HG02938 (cell line): Measurements from ENCODE around the gene SMIM44.
"Not testable (repeated sequence)": the region's sequence is repeated elsewhere in the genome, so short reads cannot be mapped to it uniquely, and the experiment has no call there.

ENCODE experiments used
- ATAC-seq: cut with Tn5 transposase; IDR thresholded peaks from one replicate; pipeline ENCODE4 v1.9.1; 2021; ENCODE audit warnings: mild to moderate bottlenecking, moderate library complexity; ENCODE audit not compliant: unreplicated experiment

The SMIM44 gene

DNA sequence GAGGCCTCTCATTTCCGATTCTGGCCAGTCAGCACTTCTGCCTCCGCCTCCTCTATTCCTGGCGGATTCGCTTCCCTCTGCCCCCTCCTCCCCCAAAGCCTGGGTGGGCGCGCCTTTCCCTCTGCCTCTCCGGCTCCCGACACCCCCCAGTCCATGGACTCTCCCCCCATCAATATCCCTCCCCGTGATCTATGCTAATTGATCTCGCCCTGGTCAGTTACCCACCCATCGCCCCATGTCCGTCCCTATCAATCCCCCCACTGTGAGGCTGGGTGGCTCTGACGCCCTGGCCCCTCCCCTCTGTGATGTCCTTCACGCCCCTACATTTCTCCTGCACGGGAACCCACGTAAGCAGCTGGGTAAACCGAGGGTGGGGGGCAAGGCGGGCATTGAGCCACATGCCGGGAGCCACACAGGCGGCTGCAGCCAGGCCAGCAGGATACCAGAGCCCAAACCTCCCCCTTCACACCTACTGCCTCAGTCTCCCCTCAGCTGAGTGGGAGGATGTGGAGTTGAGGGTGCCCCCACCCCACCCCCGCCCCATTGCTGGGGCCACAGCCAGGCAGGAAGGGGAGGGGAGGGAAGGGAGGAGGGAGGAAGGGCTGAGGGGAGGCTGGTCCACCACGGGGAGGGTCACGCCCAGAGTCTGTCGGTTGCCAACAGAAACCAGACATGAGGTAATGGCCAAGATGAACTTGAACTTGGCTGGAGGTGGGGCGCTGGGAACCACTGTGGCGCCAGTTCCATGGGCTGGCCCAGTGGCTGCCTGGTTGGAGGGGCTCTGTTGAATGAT lies 24.0 kb downstream of the SMIM44 start:
- ATAC-seq, result no peak

DNA sequence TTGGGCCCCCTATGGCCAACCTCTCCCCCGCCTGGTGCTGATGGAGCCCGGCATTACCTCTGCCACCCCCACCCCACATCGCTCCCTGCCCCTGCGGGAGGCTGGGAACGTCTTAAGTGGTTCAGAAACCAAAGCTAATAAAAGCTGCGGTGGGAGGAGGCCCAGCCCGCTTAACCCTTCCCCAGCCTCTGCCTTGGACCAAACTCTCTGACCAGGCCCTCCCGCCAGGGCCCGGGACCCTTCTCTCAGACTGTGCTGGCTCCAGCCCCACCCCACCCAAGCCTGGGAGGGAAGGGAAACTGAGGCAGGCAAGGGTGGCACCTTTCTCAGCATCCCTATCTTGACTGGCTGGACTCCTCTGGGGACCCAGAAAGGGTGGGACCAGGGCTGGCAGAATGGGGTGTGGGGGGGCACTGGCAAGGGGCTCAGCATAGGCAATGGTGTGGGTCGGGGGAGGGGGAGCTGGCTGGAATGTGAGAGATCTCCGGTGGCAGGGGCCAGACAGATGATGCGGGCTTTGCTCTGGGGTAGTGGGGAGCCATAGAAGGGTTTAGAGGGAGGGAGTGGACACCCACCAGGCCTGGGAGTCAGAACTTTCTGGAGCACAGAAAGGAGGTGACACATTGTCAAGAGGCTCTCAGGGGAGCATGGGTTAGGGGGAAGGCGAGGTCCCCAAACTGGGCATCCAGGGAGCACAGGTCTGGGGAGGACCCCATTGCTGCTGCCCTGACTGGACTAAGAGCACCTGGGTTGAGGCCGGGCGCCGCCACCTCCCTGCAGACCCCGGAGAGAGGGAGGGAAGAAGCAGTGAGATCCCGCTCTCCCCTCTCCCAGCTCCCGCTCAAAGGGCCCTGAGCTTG lies 24.8 kb downstream of the SMIM44 start:
- ATAC-seq, result no peak

DNA sequence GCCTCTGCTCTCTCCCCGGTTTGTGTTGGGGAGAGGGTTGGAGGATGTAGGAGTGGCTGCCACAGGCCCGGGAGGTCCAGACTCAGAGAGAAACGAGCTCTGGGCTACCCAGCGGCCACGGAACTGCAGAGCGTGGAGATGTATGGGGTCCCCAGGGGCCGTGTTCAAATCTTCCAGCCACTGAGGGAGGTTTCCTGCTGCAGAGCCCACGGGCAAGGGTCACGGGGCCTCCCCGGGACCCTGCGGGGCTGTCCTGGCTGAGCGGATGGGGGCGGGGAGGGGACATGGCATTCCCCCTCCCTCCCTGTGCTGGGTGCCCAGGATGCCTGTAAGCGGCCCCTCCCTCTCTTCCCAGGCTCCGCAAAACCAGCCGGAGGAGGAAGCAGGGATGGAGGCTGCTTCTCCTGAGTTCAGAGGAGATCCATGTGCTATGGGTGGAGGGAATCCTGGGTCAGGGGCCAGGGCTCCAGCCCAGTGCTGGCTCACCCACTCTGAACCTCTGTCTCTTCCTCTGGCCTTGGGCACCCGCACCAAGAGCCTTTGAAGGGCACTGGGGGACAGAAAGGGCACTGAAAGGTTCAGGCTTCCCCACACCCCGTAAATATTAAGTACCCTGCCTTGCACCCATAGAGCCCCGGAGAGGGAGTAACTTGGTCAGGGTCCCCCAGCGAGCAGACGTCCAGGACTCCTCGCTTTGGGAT lies 25.6 kb downstream of the SMIM44 start:
- ATAC-seq, result no peak

DNA sequence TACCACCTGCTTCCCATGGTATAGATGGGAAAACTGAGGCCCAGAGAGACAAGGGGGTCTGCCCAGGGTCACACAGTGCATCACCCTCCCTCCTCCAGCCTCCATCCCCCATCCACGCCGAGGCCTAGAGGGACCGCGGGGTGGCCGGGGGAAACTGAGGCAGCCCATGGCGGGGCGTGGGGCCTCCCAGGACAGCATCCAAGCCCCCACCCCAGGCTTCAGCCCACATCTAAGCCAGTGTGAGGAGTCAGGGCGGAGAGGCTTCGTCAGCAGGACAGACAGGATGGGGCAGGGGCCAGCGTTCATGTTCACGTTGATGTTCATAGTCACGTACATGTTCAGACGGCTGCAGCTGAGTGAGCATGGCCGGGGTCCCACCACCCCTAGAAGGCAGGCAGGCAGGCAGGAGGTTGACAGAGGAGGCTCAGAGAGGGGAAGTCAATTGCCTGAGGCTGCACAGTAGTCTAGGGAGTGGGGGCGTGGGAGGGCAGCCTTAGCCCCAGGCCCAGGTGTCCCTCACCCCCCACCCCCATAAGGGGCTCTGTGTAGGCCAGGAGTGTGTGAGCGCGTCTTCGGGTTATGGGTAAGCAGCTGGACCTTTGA lies 26.2 kb downstream of the SMIM44 start:
- no peak for ATAC-seq

DNA sequence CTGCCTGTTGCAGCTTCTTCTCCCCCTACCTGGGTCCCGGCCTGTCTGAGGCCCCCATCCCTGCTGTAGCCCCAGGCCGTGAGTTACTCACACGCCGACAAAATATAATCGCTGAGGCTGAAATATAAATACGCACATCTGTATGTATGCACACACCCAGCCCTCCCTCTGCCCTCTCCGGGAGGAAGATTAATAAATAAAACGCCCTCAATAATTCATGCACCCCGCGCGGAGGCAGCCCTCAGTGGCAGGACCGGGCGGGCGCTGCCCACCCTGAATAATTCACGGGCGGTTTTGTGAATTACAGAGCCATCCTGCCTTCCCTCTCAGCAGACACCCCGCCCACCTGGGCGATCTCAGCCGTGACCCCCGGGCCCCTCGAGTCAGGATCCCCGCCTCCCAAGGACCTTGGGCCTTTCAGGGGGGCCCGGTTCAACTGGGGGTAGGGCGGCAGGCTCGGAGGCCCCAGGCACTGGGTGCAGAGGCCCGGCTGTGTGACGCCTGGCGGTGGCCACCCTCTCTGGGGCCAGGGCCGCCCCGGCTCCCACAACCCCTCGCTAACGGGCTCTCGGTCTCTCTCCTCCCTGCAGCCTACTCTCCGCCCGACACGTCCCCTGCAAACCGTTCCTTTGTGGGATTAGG lies 27.2 kb downstream of the SMIM44 start:
- ATAC-seq, result no peak

DNA sequence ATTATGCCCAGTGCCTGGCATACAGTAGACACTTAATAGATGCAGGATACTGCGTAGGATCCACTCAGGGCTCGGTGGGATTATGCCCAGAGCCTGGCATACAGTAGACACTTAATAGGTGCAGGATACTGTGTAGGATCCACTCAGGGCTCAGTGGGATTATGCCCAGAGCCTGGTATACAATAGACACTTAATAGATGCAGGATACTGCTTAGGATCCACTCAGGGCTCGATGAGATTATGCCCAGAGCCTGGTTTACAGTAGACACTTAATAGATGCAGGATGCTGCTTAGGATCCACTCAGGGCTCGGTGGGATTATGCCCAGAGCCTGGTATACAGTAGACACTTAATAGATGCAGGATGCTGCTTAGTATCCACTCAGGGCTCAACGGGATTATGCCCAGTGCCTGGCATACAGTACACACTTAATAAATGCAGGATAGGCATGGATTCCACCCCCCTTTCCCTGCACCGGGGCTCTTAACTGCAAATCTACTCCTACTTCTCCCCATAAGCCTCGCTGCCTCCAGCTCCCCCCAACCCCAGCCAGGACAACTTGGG lies 27.8 kb downstream of the SMIM44 start:
- ATAC-seq, result no peak

DNA sequence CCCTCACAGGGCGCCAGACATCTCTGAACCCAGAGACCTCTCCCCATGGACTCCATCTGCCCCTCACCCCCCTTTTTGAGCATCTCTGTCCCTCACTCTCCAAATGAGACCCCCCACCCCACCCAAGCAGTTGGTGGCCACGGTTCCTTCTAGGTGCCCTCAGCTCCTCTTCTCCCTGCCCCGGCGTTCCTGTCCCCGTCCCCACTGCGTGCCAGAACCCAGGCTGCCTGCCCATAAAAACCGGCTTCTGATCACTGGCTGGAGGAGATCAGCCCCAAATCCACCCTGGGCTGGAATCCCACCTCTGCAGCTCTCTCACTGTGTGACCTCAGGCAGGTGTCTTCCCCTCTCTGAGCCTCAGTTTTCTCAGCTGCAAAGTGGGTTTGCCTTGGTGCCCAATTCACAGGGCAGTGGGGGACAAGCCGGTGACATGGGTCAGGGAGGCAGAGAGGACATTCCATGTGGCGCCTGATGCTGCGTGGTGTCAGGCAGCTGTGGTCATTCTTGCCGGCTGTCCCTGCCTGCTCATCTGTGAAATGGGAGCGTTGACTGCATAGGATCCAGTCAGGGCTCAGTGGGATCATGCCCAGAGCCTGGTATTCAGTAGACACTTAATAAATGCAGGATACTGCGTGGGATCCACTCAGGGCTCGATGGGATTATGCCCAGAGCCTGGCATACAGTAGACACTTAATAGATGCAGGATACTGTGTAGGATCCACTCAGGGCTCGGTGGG lies 28.4 kb downstream of the SMIM44 start:
- ATAC-seq, result no peak

DNA sequence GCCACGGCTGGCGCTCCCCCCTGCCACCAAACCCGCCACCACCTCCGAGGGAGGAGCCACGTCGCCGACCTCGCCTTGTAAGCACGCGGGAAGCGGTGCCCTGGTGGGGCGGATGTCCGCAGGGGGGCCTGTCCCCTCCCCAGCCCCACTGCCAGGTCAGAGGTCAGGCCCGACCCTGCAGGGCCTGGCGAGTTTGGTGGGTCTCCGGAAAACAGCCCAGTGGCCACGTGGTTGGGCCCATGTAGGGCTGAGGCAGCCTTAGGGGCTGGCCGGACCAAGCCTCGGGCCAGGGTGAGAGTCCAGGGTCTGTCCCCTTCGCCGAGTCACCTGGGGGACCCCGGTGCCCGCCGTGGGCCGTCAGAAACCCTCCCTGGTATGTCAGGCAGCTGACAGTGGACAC lies 29.4 kb downstream of the SMIM44 start:
- no peak for ATAC-seq

DNA sequence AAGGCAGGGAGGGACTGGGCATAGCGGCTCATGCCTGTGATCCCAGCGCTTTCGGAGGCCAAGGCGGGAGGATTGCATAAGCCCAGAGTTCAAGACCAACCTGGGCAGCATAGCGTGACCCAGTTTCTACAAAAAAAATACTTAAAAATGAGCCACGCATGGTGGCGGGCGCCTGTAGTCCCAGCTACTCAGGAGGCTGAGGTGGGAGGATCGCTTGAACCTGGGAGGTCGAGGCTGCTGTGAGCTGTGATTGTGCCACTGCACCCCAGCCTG lies 30.4 kb downstream of the SMIM44 start:
- ATAC-seq, result not testable (repeated sequence)

DNA sequence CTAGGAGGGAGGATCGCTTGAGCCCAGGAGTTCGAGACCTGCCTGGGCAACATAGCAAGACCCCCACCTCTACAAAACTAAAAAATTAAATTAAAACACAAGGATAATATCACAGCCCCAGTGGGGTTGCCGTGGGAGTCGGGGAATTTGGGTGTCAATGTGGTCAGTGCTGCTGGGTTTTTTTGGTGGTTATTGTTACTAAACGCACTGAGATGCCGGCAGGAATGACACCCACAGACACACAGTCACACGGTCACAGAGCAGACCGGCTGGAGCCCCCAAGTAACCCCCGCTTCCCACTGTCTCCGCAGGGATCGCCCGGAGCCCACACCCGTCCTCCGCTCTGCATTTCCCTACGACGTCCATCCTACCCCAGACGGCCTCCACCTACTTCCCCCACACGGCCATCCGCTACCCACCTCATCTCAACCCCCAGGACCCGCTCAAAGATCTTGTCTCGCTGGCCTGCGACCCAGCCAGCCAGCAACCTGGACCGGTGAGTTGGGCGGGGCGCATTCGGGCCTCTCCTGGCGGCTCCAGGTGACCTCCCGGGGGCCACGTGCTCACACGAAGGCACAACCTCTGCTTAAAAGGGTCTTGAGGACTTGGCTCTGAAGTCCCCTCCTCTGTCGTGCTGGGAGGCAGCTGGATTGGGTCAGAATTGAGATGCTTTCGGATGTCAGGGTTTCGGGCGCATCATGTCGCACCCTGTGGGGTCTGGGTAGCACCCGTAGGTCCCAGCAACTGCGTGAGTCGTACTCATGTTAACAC lies 30.9 kb downstream of the SMIM44 start:
- no peak for ATAC-seq

DNA sequence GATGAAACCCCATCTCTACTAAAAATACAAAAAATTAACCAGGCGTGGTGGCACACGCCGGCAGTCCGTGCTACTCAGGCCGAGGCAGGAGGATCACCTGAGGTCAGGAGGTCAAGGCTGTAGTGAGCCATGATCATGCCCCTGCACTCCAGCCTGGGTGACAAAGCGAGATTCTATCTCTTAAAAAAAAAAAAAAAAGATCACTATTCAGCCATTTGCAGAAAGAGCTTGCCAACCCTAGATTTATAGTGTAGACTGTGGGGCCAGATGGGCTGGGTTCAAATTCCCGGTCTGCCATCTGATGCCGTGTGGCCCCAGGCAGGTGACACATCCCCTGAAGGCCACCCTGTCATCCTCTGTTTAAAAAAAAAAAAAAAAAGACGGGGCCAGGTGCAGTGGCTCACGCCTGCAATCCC lies 31.8 kb downstream of the SMIM44 start:
- no peak for ATAC-seq

DNA sequence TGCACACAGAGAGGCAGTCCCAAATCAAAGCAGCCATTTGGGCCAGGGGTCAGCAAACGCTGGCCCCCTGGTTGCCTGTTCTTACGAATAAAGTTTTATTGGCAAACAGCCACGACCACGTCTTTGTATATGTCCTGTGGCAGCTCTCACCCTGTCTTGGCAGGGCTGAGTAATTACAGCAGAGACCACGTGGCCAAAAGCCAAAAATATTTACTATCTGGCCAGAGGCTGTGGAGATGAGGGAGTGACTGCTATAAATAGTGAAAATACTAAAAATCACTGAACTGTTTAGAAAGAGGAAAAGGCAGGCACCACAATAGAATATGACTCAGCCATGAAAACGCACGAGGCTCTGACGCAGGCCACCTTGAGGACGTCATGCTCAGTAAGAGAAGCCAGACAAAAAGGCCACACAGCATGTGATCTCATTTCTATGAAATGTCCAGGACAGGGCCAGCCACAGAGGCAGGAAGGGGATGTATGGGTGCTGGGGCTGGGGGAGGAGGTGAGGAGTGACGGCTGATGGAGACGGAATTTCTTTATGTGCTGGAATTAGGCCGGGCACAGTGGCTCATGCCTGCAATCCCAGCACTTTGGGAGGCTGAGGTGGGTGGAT lies 32.3 kb downstream of the SMIM44 start:
- ATAC-seq, result no peak

DNA sequence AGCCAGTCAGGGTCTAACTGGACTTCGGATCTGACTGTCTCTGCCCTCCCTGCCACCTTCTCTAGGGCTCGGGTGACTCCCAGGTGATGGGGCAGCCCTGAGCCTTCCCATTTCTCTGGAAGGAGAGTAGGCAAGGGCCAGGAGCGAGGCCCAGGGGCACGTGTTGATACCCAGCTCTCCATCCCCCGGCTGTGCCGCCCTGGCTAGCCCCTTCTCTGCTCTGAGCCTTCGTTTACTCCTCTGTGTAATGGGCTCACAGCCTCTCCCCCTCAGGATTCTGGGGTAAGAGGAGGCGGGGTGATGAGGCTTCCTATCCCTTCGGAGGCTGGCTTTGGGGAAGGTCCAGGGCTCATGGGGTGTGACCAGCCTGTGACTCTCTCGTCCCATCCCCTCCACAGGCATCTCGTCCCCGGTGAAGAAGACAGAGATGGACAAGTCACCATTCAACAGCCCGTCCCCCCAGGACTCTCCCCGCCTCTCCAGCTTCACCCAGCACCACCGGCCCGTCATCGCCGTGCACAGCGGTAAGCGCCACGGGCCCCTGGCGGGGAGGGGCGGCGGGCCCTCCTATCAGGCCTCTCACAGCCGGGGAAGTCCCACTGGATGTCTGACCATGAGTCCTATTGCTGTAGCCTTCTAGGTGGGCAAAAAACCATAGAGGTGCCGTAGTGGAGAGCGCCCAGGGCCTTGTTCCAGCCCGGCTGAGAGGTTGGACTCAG lies 34.5 kb downstream of the SMIM44 start:
- ATAC-seq, result no peak

DNA sequence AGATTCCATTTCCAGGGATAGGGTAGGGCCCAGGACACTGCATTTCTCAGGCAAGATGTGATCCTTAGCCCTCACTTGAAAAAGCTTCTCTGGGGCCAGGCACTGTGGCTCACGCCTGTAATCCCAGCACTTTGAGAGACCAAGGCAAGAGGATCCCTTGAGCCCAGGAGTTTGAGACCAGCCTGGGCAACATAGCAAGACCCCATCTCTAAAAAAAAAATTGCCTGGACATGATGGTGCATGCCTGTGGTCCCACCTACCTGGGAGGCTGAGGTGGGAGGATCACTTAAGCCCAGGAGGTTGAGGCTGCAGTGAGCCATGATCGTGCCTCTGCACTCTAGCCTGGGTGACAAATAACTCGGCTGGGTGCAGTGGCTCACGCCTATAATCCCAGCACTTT lies 36.6 kb downstream of the SMIM44 start:
- not testable (repeated sequence) for ATAC-seq

DNA sequence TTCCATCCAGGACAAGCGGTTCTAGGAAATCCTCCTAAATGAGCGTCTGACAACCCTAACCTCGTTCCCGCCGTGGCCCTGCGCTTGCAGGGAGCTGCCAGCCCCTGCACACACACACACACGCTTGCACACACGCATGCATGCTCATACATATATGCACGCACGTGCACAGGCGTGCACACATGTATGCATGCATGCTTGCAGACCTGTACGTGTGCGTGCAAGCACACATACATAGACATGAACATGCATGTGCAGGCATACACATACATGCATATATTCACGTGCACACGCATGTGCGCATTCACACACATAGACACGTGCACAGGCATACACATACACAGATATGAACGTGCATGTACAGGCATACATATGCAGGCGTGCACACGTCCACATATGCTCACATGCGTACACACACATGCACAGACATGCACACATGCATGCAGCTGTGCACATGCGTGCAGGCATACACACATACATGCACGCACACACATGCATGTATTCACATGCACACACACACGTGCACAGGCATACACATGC lies 38.5 kb downstream of the SMIM44 start:
- ATAC-seq, result no peak

DNA sequence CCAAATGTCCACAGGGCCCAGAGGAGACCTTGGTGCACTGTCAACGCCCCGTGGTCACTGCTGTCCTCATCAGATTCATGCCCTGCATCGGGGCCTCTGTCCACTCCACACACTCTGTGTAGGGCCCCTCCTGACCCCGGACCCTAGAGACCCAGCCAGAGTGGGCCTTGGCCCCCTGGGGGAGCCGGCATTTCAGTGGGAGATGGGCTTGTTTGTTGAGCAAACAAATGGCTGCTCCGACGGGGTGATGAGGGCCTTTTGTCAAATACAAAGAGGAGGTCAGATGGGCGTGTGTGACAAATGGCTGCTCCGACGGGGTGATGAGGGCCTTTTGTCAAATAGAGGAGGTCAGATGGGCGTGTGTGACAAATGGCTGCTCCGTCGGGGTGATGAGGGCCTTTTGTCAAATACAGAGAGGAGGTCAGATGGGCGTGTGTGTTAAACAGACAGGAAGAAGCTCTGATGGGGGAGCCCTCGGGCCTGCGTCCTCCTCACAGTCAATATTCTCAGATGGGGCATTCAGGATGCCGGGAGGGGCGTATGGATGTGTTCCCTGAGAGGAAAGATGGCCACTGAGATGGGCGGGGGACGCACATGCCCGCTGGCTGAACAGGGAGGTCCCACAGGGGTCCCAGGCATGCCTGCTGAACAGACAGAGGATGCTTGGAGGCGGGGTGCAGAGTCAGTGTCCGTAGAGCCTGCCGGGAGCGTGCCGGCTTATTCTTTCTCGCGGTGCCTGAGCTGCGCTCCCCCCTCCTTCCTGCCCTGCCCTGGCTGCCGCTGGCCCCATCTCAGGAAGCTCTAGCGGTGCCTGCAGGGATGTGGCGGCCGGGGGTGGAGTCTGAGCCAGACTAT lies 39.2 kb downstream of the SMIM44 start:
- no peak for ATAC-seq
